GM12878 (cell line): ENCODE results near the gene DOCK2. TPM values are rescaled to one million over a fixed set of nuclear protein-coding genes. Genes with fewer than 3 reads are reported as not detected.

Experiments
- ATAC-seq: fragments of 200-7000 bp; cut with Tn5 transposase; 3 replicates; pipeline ENCODE4 v1.9.1; 2020; ENCODE audit warnings: mild to moderate bottlenecking, moderate library complexity
- BruUV-seq: library from RNA; stranded (reverse); fragments of 400-500 nt; replicated peaks from 2 replicates; lab custom pipeline; 2021; lab: Mats Ljungman, UMichigan
- CTCF ChIA-PET: fragments of 300-600 bp; sonication (Branson Sonifier 250); formaldehyde crosslinking; extraction: SDS; loops from one replicate; lab custom pipeline; 2021; ENCODE audit warnings: inconsistent platforms; lab: Yijun Ruan, JAX
- POLR2A ChIA-PET: fragments of 350-600 bp; formaldehyde crosslinking; extraction: SDS; loops from one replicate; lab custom pipeline; 2021; ENCODE audit warnings: inconsistent platforms; lab: Charles Lee
- RAD21 ChIA-PET: fragments of 300-600 bp; sonication (Branson Sonifier 250); formaldehyde crosslinking; loops from one replicate; lab custom pipeline; 2023; ENCODE audit warnings: antibody characterized with exemption; ENCODE audit not compliant: unreplicated experiment; lab: Charles Lee
- SMC1A ChIA-PET: fragments of 300-600 bp; sonication (Branson Sonifier 250); formaldehyde crosslinking; loops from one replicate; lab custom pipeline; 2023; ENCODE audit not compliant: unreplicated experiment, uncharacterized antibody; lab: Charles Lee
- DNase-seq: peaks from one replicate; pipeline ENCODE4 v3.0.0-alpha.2; 2011; ENCODE audit warnings: low read depth, low spot score
- FAIRE-seq: peaks from 3 replicates; lab custom pipeline; 2011; peaks lifted over from hg19 to GRCh38; lab: Jason Lieb, UNC
- H2AFZ ChIP-seq: 2 replicates; pipeline ENCODE4 v1.6.0; 2011; ENCODE audit warnings: low read depth, low read length, control low read depth; ENCODE audit not compliant: control insufficient read depth
- H3K27ac ChIP-seq: 2 replicates; pipeline ENCODE4 v1.5.1; 2011; ENCODE audit warnings: control low read depth; ENCODE audit not compliant: control insufficient read depth, insufficient read depth
- H3K27me3 ChIP-seq, 2 experiments: replicated peaks in 1 of 2; 2 replicates each; pipeline versions ENCODE4 v1.6.0 to v1.6.1; 2011; ENCODE audit warnings: low read length in 1 of 2; ENCODE audit not compliant: control insufficient read depth in 2 of 2, insufficient read depth in 2 of 2
- H3K36me3 ChIP-seq, 2 experiments: 2 replicates each; pipeline ENCODE4 v1.5.1; 2011; ENCODE audit warnings: low read length in 1 of 2; ENCODE audit not compliant: control insufficient read depth in 2 of 2, insufficient read depth in 2 of 2
- H3K4me1 ChIP-seq: 2 replicates; pipeline ENCODE4 v1.6.1; 2011; ENCODE audit warnings: mild to moderate bottlenecking, low read length, moderate library complexity, mixed read lengths; ENCODE audit not compliant: control insufficient read depth, insufficient read depth
- H3K4me2 ChIP-seq: 2 replicates; pipeline ENCODE4 v1.6.0; 2011; ENCODE audit warnings: control low read depth; ENCODE audit not compliant: control insufficient read depth, insufficient read depth
- H3K4me3 ChIP-seq: fragments of 200-600 bp; sonication (generic); 2 replicates; pipeline ENCODE4 v1.5.1; 2016
- H3K79me2 ChIP-seq: 2 replicates; pipeline ENCODE4 v1.6.0; 2011; ENCODE audit warnings: low read length; ENCODE audit not compliant: control insufficient read depth, insufficient read depth
- H3K9ac ChIP-seq: 2 replicates; pipeline ENCODE4 v1.8.0; 2011; ENCODE audit warnings: low read length, control low read depth, mixed read lengths; ENCODE audit not compliant: control insufficient read depth, insufficient read depth
- H3K9me3 ChIP-seq: replicated peaks from 3 replicates; pipeline ENCODE4 v1.5.1; 2011; ENCODE audit warnings: mild to moderate bottlenecking, low read length; ENCODE audit not compliant: control insufficient read depth, insufficient read depth
- H4K20me1 ChIP-seq: 2 replicates; pipeline ENCODE4 v1.6.0; 2011; ENCODE audit not compliant: control insufficient read depth, insufficient read depth
- ATF7 ChIP-seq: fragments of 450-650 bp; IDR thresholded peaks from 2 replicates; pipeline ENCODE4 v1.6.1; 2016; ENCODE audit warnings: low read depth, mild to moderate bottlenecking
- BHLHE40 ChIP-seq, 2 experiments: fragments of 450-650 bp in 1 of 2; IDR thresholded peaks; 2 replicates each; pipeline ENCODE4 v1.6.1; 2011 to 2017; ENCODE audit warnings: low read depth in 2 of 2, borderline replicate concordance in 1 of 2, improper control_type of control experiment in 1 of 2, low read length in 1 of 2, mild to moderate bottlenecking in 1 of 2
- EED ChIP-seq: sonication (generic); IDR thresholded peaks from 2 replicates; pipeline ENCODE4 v1.6.1; 2016; ENCODE audit warnings: antibody characterized with exemption, low read depth
- FOXK2 ChIP-seq: fragments of 450-650 bp; IDR thresholded peaks from 2 replicates; pipeline ENCODE4 v1.6.1; 2017; ENCODE audit warnings: mild to moderate bottlenecking, moderate library complexity
- MAX ChIP-seq: IDR thresholded peaks from 2 replicates; pipeline ENCODE4 v1.6.1; 2012; ENCODE audit warnings: low read depth, low read length, improper control_type of control experiment
- MTA3 ChIP-seq: IDR thresholded peaks from 2 replicates; pipeline ENCODE4 v1.6.1; 2012; ENCODE audit warnings: low read length, inconsistent platforms, borderline replicate concordance
- NFXL1 ChIP-seq: fragments of 450-650 bp; IDR thresholded peaks from 2 replicates; pipeline ENCODE4 v1.6.1; 2017; ENCODE audit warnings: antibody characterized with exemption, mild to moderate bottlenecking, borderline replicate concordance
- POLR2A ChIP-seq: IDR thresholded peaks from 2 replicates; pipeline ENCODE4 v1.6.1; 2011; ENCODE audit warnings: low read depth, mild to moderate bottlenecking, low read length
- RAD21 ChIP-seq: IDR thresholded peaks from 2 replicates; pipeline ENCODE4 v1.6.1; 2011; ENCODE audit warnings: mild to moderate bottlenecking, low read depth, low read length, moderate library complexity; ENCODE audit not compliant: insufficient read depth
- RCOR1 ChIP-seq: conservative IDR thresholded peaks from 2 replicates; pipeline ENCODE4 v1.6.1; 2012; ENCODE audit warnings: low read depth, low read length, improper control_type of control experiment
- SMAD1 ChIP-seq: fragments of 450-650 bp; IDR thresholded peaks from 2 replicates; pipeline ENCODE4 v1.6.1; 2018; ENCODE audit warnings: mild to moderate bottlenecking, low read depth; ENCODE audit not compliant: partially characterized antibody
- STAT1 ChIP-seq: fragments of 450-650 bp; conservative IDR thresholded peaks from 2 replicates; pipeline ENCODE4 v1.6.1; 2014; ENCODE audit warnings: antibody characterized with exemption, mild to moderate bottlenecking
- TCF12 ChIP-seq: IDR thresholded peaks from 2 replicates; pipeline ENCODE4 v1.6.1; 2011; ENCODE audit warnings: low read depth, mild to moderate bottlenecking, low read length
- ZZZ3 ChIP-seq: IDR thresholded peaks from 2 replicates; pipeline ENCODE4 v1.6.1; 2011; ENCODE audit warnings: low read depth; ENCODE audit not compliant: control insufficient read depth, insufficient read length
- WGBS: methylation state at CpG from one replicate; pipeline ENCODE4 v1.1.6; 2016; ENCODE audit warnings: low lambda C conversion rate; ENCODE audit not compliant: insufficient replicate concordance, insufficient coverage; ENCODE audit errors: missing lambda C conversion rate; 5-methylcytosine and 5-hydroxymethylcytosine counted together
- in situ Hi-C: fragments of 300-500 bp; cut with MboI; formaldehyde crosslinking; loops from 9 replicates; pipeline ENCODE4 v1.14.3; 2018; ENCODE audit warnings: mixed read lengths
- intact Hi-C: fragments of 100-400 bp; cut with micrococcal nuclease; formaldehyde crosslinking; loops from one replicate; pipeline ENCODE4 v1.14.2; 2022; ENCODE audit not compliant: unreplicated experiment
- polyA plus RNA-seq, 11 experiments: library from polyadenylated mRNA; depleted of rRNA in 4 of 11; unstranded in 6 of 11; stranded (reverse) in 5 of 11; fragments of >200 nt; fragmentation: Nextera tagmentation in 4 of 11; fragmentation: Illumina TruSeq in 1 of 11; extraction: Ambion mirVana in 4 of 11; extraction: Trizol in 1 of 11; gene quantifications; 1 replicate in 1 of 11; 2 replicates in 10 of 11; pipeline versions ENCODE4 v1.2.1 to v1.2.3, GENCODE V29; 2011 to 2016; ENCODE audit warnings: inconsistent platforms in 2 of 11, missing spikeins in 2 of 11, low read depth in 1 of 11
- total RNA-seq, 4 experiments: library from RNA; depleted of rRNA in 3 of 4; stranded (reverse); fragments of >200 nt in 3 of 4; fragmentation: Illumina TruSeq in 1 of 4; extraction: Trizol in 1 of 4; gene quantifications; 2 replicates each; pipeline versions ENCODE4 v1.2.1 to v1.2.3, GENCODE V29; 2013 to 2021
- TF ChIP-seq, protein P1 (sequence below): fragments of 450-650 bp; IDR thresholded peaks from 2 replicates; pipeline ENCODE4 v1.6.1; 2017; ENCODE audit warnings: mild to moderate bottlenecking, low read depth, inconsistent platforms; ENCODE audit not compliant: poor library complexity, severe bottlenecking

The DOCK2 gene
- total and polyA plus RNA-seq, 10 of the 15 experiments (the other 5 are each of a cell fraction or from before 2014, with no cell fraction given) = 34.2 to 192 (median 118) TPM

DNA sequence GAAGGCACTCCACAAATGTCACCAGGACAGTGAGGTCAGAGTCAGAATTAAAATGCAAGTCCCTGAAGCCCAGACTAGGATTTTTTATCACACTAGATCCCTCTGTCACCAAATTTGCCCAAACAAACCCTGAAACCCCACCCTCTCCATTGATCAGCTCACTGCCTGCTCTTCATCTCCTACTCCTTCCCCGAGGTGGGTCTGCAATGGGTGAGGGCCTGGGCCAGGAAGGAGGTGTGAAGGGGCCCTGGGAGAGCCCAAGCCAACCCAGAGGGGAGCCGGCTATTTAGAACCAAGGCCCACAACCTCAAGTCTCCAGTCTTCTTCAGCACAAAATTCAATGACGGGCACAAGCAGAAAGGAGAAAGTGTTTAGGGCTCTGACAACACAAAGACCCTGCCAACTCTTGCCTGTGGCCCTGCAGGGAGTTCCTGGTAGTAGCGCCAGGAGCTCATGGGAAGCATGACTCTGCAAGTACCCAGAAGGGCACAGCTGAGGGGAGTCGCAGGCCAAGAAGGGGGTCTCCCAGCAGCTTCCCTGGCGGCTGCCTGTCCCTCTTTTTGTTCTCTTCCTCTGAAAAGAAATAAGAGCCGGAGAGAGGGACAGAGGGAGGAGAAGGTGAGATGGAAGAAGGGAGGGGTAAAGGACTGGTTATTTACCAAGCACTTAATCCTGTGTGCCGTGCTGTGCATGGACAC lies 474.2 kb downstream of the DOCK2 start:
- H3K27me3 ChIP-seq = peaks cover 0 to 1% of the 10 kb centered on the region in 2 experiments; a peak in 3 of 4 replicates
- ATAC-seq (no peak), DNase-seq (no peak), FAIRE-seq (no peak)
- H3K9me3 ChIP-seq = no peaks in the 10 kb centered on the region
- H3K4me3 ChIP-seq = no peak overlapping the region
- no peaks in the 10 kb centered on the region for H3K36me3 ChIP-seq
- no peak overlapping the region for H3K9ac ChIP-seq
- no peaks in the 10 kb centered on the region for H4K20me1 ChIP-seq
- H3K27ac ChIP-seq = no peak overlapping the region
- CTCF ChIA-PET = no interaction called here
- no TSS peak for BruUV-seq
- POLR2A ChIA-PET = no interaction called here
- SMC1A ChIA-PET = no interaction called here
- H3K4me2 ChIP-seq = no peak overlapping the region
- in situ Hi-C loops = no loop called here
- no peaks in the 10 kb centered on the region for H3K4me1 ChIP-seq
- WGBS = 26% methylated on average over 8 of the region's 8 CpGs
- intact Hi-C loops = no loop called here
- TF ChIP-seq MTA3 (no peak), POLR2A (no peak), ATF7 (no peak)
- H2AFZ ChIP-seq = no peak overlapping the region
- RAD21 ChIA-PET = no interaction called here
- H3K79me2 ChIP-seq = no peaks in the 10 kb centered on the region

- peaks cover 0 to 1% of the 10 kb centered on the region in 2 experiments; a peak in 3 of 4 replicates for H3K27me3 ChIP-seq
- H3K9me3 ChIP-seq = no peaks in the 10 kb centered on the region
- intact Hi-C loops = no loop called here
- in situ Hi-C loops = no loop called here
- H3K4me3 ChIP-seq = no peak overlapping the region
- no peaks in the 10 kb centered on the region for H3K79me2 ChIP-seq
- RAD21 ChIA-PET = no interaction called here
- H3K9ac ChIP-seq = no peak overlapping the region
- WGBS = 8% methylated on average over 6 of the region's 6 CpGs
- SMC1A ChIA-PET = no interaction called here
- ATAC-seq (no peak), DNase-seq (no peak), FAIRE-seq (no peak)
- H3K4me1 ChIP-seq = no peaks in the 10 kb centered on the region
- POLR2A ChIA-PET = interaction anchor here (0.5 kb wide), 1 partner anchor 413 kb away, joined by 11 read pairs; no protein-coding TSS in a partner anchor
- CTCF ChIA-PET = interaction anchor here (0.6 kb wide), 2 partner anchors 70 to 1820 kb away, joined by 3 read pairs; no protein-coding TSS in a partner anchor
- no peak overlapping the region for H3K27ac ChIP-seq
- H3K4me2 ChIP-seq = no peak overlapping the region
- H3K36me3 ChIP-seq = no peaks in the 10 kb centered on the region
- H2AFZ ChIP-seq = no peak overlapping the region
- BruUV-seq = no TSS peak
- H4K20me1 ChIP-seq = no peaks in the 10 kb centered on the region
- TF ChIP-seq BHLHE40 (IDR thresholded peaks at IDR 0.05; ENCODE audit: borderline replicate concordance in 1 of 2, low read depth in 2 of 2, low read length in 1 of 2) (no peak), EED (no peak), RCOR1 (no peak), RAD21 (no peak), TCF12 (no peak), SMAD1 (no peak), STAT1 (no peak), NFXL1 (no peak), MAX (no peak), FOXK2 (no peak), ZZZ3 (no peak)
- TF ChIP-seq, protein P1, sequence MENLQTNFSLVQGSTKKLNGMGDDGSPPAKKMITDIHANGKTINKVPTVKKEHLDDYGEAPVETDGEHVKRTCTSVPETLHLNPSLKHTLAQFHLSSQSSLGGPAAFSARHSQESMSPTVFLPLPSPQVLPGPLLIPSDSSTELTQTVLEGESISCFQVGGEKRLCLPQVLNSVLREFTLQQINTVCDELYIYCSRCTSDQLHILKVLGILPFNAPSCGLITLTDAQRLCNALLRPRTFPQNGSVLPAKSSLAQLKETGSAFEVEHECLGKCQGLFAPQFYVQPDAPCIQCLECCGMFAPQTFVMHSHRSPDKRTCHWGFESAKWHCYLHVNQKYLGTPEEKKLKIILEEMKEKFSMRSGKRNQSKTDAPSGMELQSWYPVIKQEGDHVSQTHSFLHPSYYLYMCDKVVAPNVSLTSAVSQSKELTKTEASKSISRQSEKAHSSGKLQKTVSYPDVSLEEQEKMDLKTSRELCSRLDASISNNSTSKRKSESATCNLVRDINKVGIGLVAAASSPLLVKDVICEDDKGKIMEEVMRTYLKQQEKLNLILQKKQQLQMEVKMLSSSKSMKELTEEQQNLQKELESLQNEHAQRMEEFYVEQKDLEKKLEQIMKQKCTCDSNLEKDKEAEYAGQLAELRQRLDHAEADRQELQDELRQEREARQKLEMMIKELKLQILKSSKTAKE = no peak
Measured at GRCh38 chr5:170112876-170113521, 475.9 kb downstream of the DOCK2 start.
